Activated effector memory CD4-positive, alpha-beta T cell treated with Interleukin-2 at 50 U/mL for 16 hours (primary cell): ENCODE measurements around the gene BDH1.

Experiments
- DNase-seq: peaks from one replicate; pipeline ENCODE4 v3.0.0-alpha.2; 2020

The BDH1 gene

DNA sequence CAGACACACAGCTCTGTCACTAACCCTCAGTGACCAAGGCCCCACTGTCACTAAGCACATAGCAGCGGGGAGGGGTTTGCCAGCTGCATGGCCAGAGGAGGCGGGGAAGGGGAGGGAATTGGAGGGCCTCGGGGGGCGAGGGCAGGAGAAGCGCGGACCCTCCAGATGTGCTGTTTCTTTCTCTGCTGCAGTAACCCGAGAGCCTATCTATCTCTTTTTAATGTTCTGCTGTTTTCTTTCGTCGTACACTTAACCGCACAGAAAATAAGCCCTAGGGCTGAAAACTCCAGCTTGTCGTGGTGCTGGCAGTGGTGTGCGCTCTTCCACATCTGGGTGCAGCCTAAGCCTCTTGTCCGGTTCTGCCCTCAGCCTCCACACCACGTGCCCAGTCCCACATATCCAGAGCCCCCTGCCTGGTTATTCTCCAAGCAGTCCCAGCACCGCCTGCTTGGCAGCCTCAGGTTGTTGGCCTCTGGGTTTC, 51.1 kb downstream of the BDH1 start:
- DNase-seq = no peak

DNA sequence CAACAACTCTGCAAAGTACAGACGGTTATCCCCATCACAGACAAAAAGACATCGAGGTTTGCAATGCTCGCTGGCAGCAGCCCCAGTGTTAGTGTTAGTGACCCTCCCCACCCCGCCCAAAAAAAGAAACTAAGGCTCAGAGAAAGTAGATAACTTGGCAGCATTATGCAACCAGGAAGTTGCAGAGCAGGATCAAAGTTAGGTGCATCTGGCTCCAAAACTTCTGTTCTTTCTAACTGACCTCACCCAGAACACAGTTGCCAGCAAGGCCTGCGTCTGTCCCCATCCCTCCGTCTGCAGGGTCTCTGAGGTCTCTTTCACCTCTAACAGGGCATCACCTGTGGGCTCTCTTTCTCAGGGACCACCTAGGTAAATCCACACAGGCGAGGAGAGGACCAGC, 51.5 kb downstream of the BDH1 start:
- DNase-seq = no peak

DNA sequence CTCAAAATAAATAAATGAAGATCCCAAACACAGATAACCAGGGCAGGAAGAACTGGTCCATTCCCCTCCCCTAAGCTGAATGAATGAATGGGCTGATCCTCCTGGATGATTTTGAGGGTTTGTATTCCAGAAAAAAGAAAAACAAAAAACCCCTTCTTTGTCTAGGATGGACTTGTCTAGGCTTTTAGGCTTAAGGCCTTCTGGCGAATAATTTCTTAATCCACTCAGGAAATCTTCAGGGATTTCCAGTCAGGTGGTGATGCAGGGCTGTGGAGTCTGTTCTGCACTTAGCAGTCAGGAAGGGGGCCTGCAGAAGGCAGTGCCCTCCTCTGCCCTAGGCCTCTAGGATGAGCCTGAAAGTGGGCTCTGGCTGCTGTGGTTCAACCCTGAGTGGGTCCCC, 52.1 kb downstream of the BDH1 start:
- DNase-seq = no peak

- no peak for DNase-seq
Observed at GRCh38 chr3:197501879-197502620, 53.7 kb downstream of the BDH1 start.

GRCh38 chr3:197501496-197501878, 54.3 kb downstream of the BDH1 start:
- DNase-seq = no peak

DNA sequence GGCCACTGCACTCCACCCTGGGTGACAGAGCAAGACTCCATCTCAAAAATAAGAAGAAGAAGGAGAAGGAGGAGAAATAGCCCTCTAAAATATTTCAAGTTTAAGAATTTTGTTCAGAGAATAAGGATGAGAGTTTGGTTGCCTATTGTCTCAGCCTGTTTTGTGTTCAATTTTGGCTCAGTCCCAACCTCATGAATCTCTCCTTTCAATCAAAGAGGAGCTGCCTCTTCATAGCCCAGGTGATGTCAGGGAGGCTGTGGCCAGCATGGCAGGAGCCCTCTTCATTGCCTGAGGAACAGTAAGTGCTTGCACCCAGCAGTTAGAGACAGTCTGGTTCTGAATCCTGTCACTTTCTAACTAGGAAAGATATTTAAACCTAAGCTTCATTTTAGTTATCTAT, 55.0 kb downstream of the BDH1 start:
- DNase-seq = no peak

- DNase-seq = no peak
Observed at GRCh38 chr3:197499427-197499826, 56.3 kb downstream of the BDH1 start.

GRCh38 chr3:197498499-197499241, 57.1 kb downstream of the BDH1 start:
- no peak for DNase-seq

- DNase-seq = no peak
Observed at GRCh38 chr3:197496746-197497125, 59.0 kb downstream of the BDH1 start.

DNA sequence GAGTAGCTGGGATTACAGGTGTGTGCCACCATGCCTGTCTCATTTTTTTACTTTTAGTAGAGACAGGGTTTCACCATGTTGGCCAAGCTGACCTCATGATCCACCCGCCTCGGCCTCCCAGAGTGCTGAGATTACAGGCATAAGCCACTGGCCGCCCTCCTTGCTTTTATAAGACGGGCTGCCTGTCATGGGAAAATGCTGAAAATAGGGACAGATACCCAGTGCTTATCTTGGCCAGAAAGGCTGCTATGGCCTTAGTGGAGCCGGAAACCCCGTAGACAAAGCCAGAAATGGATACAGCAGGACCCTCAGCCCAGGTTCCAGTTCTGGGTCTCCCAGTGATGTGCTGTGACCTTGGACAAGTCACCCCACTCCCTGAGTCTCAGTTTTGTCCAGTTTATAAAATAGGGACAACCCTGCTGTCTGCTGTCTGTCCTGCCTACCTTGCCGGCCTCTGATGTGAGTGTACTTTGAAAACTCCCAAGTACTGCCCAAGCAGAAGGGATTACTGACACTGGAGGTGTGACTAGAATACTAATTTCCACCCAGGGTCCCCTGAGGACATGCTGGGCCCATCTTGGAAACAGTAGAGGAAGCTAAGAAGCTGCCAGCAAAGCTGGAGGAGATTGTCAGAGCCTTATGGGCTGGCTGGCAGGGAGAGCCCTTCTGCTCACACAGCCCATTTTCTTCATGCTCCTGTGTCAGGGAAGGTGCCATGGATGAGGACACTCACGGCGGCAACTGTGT, 59.6 kb downstream of the BDH1 start:
- no peak for DNase-seq

- no peak for DNase-seq
Observed at GRCh38 chr3:197495499-197495898, 60.3 kb downstream of the BDH1 start.

DNA sequence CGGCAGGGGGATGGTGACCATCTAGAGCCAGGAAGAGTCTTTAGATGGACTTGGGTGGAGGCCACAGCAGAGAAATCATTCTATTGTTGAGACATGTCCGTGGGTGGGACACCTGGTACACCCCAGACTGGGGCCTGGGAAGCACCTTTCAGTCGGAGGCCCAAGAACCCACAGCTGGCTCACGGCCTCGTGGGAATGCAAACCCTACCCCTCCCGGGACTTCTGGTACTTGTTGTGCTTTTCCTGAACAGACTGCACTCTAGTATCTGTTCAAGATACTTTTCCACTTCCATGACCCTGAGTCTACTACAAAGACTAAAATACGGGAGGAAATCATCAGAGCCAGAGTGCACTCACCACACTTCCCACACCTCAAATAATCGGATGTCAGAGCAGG, 60.7 kb downstream of the BDH1 start:
- no peak for DNase-seq

GRCh38 chr3:197494366-197495058, 61.3 kb downstream of the BDH1 start:
- DNase-seq = no peak

DNA sequence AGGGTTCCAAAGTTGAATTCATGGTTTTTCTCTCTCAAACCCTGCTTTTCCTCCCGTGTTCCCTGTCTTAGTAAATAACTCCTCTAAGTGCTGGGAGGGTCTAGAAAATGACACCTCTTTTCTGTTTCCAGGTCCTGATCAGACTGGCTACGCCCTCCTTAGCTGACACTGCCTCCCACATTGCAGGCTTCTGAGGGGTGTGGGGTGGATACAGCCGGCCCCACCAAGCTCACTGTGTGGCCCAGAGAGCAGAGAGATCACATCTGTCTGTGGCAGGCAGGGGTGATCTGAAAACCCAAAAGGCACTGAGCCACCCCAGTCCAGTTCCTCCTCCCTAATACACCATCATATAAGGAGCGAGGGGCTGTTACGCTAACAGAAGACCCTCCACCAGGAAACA, 62.7 kb downstream of the BDH1 start:
- no peak for DNase-seq

GRCh38 chr3:197491923-197492664, 63.7 kb downstream of the BDH1 start:
- no peak for DNase-seq

DNA sequence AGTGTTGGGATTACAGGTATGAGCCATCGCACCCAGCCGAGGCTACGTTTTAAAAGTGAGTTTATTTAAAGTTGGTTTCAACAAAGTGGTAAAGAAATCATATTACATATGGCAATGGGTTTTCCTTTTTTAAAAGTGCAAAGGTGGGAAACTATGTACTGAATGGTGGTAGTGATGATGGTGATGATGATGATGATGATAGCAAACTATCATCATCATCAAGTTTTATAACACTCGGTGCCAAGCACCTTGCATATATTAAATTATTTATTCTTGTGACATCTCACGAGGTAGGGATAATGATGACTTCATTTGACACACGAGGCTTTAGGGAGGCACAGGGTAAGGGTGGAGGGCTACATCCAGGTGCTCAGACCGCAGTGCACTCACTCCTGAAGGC, 64.3 kb downstream of the BDH1 start:
- DNase-seq = no peak

DNA sequence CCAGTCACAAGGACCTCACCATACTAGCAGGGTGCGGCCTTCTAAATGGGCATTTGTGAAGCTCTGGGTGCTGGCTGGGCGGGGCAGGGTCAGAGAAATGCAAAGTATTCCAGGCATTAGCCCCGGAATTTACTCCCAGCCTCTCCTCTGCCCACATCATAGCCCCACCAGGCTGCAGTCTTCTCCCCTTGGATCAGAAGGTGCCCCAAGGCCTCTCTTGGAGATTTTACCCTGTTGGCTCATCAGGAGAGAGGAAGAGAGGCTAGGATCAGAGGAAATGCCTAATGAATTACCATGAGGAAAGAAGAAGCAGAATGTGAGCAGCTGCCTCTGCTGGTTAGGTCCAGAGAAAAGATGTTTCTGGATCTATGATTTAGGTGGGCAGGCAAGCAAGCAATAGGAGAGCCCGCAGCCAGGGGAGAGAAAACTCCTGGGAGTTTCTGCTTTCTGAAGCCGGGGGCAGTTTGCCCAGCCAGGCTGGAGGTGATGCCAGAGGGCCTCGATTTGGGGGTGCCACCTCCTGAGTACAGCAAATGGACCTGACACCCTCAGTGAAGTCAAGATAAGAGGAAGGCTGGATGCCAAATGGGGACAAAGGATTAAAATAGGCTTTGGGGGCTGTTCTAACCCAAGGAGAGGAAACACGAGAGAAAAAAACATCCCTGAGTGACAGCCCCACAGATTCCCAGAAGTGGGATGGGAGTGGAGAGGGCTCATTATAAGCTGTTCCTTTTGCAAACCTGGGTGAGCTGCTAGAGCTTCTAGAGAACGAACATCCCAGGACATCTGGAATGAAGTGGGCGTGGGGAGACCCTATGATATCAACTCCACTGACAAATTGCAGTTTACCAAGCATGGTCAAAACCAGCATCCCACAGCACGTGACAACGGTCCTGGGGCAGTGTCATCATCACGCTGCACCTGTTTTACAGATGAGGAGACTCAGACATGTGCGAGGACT, 65.4 kb downstream of the BDH1 start:
- DNase-seq = no peak

GRCh38 chr3:197487911-197488391, 67.8 kb downstream of the BDH1 start:
- DNase-seq = no peak

DNA sequence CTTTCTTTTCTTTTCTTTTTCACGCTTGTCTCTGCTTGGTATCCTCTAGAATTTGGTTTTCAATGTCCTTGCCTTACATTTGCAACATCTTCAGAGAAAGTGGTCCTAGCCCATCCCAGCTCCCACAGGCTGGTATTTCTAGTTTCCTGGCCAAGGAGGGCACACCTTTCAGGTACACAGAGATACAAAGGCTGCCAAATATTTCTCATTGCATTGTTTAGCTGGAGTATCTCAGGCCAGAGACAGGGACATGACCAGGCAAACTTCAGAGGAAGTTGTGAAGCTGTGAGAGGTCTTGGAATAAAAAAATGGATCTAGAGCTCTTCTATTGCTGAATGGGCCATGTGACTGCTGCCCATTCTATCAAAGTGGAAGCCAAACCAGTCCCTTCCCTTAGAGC, 68.9 kb downstream of the BDH1 start:
- DNase-seq = no peak

DNA sequence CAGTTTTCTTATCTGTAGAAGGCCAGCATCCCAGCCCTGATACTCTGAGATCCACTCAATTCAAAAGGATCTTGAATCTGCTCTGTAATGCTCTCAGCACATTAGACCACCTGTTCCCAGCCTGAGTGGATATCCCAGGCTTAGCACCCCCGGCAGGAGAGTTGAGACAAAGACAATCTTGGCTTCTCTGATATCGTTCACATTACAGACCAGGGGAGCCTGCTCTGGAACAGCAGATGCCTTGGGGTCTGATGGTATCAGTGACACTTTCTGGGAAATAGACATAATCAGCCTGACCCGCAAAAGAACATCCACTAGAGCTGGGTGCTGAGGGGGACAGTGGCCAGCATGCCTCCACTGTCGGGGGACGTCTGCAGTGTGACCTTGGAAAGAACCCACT, 70.6 kb downstream of the BDH1 start:
- no peak for DNase-seq
